MV-4-11 (cell line): ENCODE data around the gene KCNH4.
"Not testable (repeated sequence)": the region's sequence is repeated elsewhere in the genome, so short reads cannot be mapped to it uniquely, and the experiment has no call there.

Experiments
- DNase-seq: peaks from one replicate; lab custom pipeline; 2025; lab: John Stamatoyannopoulos, UW

The KCNH4 gene

GRCh38 chr17:42180922-42181850 is at the start of gene KCNH4:
Gene KCNH4 (minus strand): TSS chr17:42181142. CDS start chr17:42180945, 197 bp downstream.
- peak; percentile 95 for DNase-seq

- no peak for DNase-seq
Observed at GRCh38 chr17:42230225-42230624, 49.3 kb upstream of the KCNH4 start.

- no peak for DNase-seq
Observed at GRCh38 chr17:42227849-42228700, 47.1 kb upstream of the KCNH4 start.

- DNase-seq: no peak
Observed at GRCh38 chr17:42225646-42226045, 44.7 kb upstream of the KCNH4 start.

GRCh38 chr17:42224651-42225050 is 43.7 kb upstream of the KCNH4 start:
- no peak for DNase-seq

GRCh38 chr17:42221886-42222745 is 41.2 kb upstream of the KCNH4 start:
- peak; percentile 67 for DNase-seq

GRCh38 chr17:42219280-42219679 is 38.3 kb upstream of the KCNH4 start:
- not testable (repeated sequence) for DNase-seq

GRCh38 chr17:42214156-42214555 is 33.2 kb upstream of the KCNH4 start:
- DNase-seq: no peak

GRCh38 chr17:42212382-42212781 is 31.4 kb upstream of the KCNH4 start:
- no peak for DNase-seq

- not testable (repeated sequence) for DNase-seq
Observed at GRCh38 chr17:42211921-42212341, 31.0 kb upstream of the KCNH4 start.

GRCh38 chr17:42210046-42210445 is 29.1 kb upstream of the KCNH4 start:
- DNase-seq: no peak

- peak; percentile 87 for DNase-seq
Observed at GRCh38 chr17:42206153-42206612, 25.2 kb upstream of the KCNH4 start.

GRCh38 chr17:42203354-42203753 is 22.4 kb upstream of the KCNH4 start:
- no peak for DNase-seq

- DNase-seq: no peak
Observed at GRCh38 chr17:42202696-42203095, 21.8 kb upstream of the KCNH4 start.

- DNase-seq: no peak
Observed at GRCh38 chr17:42202159-42202558, 21.2 kb upstream of the KCNH4 start.

- no peak for DNase-seq
Observed at GRCh38 chr17:42201458-42201772, 20.5 kb upstream of the KCNH4 start.

GRCh38 chr17:42200706-42201457 is 19.9 kb upstream of the KCNH4 start:
- no peak for DNase-seq

- no peak for DNase-seq
Observed at GRCh38 chr17:42199416-42200011, 18.6 kb upstream of the KCNH4 start.

GRCh38 chr17:42198897-42199296 is 18.0 kb upstream of the KCNH4 start:
- DNase-seq: peak; percentile 85

- no peak for DNase-seq
Observed at GRCh38 chr17:42197564-42198156, 16.7 kb upstream of the KCNH4 start.
